Dedifferentiated amniotic fluid mesenchymal stem cell (primary cell): ENCODE results near the gene KANSL1.

ENCODE experiments used
- DNase-seq: peaks from one replicate; pipeline ENCODE4 v3.0.0-alpha.2; 2016; ENCODE audit errors: extremely low spot score

The KANSL1 gene

GRCh38 chr17:46140645-46141197 is 52.5 kb downstream of the KANSL1 start:
- DNase-seq, result no peak

GRCh38 chr17:46139432-46140210 is 53.6 kb downstream of the KANSL1 start:
- no peak for DNase-seq

- DNase-seq, result no peak
Observed at GRCh38 chr17:46138473-46138872, 54.8 kb downstream of the KANSL1 start.

GRCh38 chr17:46136820-46137219 is 56.4 kb downstream of the KANSL1 start:
- DNase-seq, result no peak

- DNase-seq, result peak; percentile 45
Observed at GRCh38 chr17:46135879-46136563, 57.2 kb downstream of the KANSL1 start.

DNA sequence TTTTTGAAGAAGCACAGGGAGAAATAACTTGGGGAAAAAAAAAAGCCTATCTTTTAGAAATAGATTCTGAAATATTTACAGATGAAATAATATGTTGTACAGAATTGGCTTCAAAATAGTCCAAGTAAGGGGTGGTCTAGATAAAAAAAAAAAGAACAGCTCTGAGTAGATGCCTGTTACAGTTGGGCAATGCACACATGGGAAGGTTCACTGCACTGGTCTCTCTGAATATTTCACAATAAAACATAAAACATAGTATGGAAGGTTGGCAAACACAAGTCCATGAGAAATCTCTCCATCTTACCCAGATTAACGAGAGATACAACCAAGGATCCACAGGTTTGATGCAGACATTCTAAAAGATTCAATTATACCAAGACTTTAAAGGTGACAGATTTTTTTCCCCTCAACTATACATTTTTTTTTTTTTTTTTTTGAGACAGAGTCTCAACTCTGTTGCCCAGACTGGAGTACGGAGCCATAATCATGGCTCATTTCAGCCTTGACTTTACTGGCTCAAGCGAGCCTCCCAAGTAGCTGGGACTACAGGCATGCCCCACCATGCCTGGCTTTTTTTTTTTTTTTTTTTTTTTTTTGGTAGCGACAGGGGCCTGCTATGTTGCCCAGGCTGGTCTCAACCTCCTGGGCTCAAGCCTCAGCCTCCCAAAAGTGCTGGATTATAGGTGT is 58.0 kb downstream of the KANSL1 start:
- no peak for DNase-seq

GRCh38 chr17:46129302-46129701 is 63.9 kb downstream of the KANSL1 start:
- DNase-seq, result no peak

DNA sequence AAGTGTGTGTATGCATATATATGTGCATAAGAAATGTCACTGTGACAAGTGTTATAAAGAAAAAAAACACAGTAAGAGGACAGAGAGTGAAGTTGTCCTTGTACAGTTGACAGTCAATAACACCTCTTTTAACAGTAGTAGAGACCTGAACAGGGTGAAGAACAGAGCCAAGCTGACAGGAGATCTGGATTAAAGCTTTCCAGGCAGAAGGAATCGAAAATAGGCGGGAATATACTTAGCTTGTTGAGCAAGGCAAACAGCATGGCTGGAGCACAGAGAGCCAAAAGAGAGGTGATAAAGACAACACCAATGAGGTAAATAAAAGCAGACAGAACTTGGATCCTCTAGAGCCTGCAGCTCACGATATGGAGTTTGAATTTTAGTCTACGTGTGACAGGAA is 64.8 kb downstream of the KANSL1 start:
- no peak for DNase-seq

DNA sequence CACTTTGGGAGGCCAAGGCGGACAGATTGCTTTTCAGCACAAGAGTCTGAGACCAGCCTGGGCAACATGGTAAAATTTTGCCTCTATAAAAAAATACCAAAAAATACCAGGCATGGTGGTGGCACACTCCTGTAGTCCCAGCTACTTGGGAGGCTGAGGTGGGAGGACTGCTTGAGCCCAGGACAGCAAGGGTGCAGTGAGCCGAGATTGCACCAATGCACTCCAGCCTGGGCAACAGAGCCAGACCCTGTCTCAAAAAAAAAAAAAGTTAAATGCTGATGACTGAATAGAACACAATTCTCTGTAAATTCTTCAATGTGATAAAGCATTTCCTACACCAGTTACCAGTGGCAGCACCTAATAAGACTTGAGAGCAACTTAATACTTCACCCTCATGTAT is 65.7 kb downstream of the KANSL1 start:
- DNase-seq, result no peak

DNA sequence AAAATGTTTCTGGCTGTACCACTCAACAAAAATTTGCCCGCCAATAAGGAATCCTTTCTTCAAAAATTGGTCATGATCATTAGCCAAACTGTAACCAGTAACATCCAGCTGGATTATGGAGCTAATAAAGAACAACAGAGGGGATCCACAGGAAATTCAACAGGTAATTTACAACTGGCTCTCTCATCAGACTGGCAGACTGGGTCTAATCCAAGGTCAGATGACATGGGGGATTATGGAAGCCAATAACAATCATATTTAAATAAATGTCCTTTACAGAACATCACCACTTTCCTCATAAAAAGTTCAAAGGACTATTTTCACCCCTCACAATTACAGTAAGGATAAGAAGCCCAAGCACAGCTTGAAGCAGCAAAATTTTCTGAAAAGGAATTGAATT is 66.4 kb downstream of the KANSL1 start:
- DNase-seq, result no peak

GRCh38 chr17:46125831-46126230 is 67.4 kb downstream of the KANSL1 start:
- DNase-seq, result no peak

- no peak for DNase-seq
Observed at GRCh38 chr17:46124695-46125592, 68.3 kb downstream of the KANSL1 start.

GRCh38 chr17:46123607-46124006 is 69.6 kb downstream of the KANSL1 start:
- DNase-seq, result no peak

GRCh38 chr17:46122486-46122871 is 70.8 kb downstream of the KANSL1 start:
- DNase-seq, result no peak

DNA sequence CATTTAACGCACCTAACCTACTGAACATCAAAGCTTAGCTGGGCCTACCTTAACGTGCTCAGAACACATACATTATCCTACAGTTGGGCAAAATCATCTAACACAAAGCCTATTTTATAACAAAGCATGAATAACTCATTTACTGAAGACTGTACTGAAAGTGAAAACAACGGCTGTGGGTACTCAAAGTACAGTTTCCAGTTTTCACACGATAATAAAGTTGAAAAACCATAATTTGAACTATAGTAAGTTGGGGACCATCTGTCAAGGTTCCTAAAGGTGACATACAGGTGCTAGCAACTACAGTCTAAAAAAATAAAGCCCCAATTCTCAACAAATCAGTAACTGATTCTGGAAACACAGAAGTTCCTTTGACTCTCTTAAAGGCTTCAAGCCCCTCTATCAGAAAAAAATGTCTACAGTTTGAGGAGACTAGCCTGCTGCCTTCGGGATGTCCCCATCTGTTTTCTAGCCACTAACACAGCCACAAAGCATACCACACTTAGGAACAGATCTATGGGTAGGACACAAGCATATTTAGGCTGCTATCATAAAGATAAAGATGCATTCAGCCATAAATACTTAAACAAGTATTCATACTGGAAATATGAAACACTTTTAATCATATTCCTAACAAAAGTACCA is 71.3 kb downstream of the KANSL1 start:
- DNase-seq, result no peak

GRCh38 chr17:46121165-46121764 is 72.0 kb downstream of the KANSL1 start:
- no peak for DNase-seq

DNA sequence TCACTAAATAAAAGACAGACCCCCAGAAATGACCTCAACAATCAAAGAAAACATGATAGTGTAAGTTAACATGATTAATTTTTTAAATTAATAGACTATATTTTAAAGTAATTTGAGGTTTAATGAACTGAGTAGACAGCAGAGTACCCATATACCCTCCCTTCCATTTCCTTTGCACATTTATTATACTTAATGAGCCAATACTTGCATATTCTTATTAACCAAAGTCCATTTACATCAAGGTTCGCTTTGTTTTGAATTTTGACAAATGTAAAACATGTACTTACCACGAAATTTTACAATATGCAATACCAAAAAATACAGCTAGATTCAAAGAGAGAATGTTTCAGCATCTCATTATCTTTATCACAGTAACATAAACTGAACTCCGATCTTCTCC is 72.7 kb downstream of the KANSL1 start:
- DNase-seq, result no peak

DNA sequence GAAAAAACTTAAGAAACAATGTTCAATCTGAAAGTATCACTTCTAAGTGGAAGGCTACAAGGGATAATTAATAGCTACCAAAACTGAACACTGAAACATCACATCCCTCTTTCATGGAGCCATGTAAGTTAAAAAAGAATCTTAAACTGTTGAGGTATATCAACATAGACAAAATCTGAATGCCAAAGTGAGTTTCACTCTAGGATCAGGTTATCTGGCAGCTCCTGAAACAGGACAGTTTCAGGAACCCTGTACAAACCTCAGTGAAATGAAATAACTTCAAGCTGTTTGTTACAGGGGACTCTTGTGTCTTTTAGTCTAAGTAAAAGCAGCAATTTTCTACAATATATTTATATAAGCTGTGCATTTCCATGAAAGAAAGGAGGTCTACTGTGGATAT is 73.2 kb downstream of the KANSL1 start:
- DNase-seq, result no peak

DNA sequence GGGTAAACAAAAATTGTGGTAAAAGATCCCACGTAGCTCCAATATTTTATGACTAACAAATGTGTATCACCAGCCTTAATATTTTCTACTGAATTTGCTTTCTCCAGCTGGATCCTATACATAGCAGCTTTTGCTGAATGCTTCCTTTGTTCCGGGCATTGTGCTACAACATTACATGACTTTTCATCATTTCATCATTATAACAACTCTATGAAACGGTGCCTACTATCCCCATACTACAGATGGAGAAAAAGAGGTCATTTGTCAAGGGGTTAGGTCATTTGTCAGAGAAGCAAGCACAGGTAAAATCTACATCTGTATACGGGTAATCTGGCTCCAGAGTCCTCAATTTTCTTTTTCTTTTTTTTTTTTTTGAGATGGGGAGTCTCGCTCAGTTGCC is 74.3 kb downstream of the KANSL1 start:
- no peak for DNase-seq

DNA sequence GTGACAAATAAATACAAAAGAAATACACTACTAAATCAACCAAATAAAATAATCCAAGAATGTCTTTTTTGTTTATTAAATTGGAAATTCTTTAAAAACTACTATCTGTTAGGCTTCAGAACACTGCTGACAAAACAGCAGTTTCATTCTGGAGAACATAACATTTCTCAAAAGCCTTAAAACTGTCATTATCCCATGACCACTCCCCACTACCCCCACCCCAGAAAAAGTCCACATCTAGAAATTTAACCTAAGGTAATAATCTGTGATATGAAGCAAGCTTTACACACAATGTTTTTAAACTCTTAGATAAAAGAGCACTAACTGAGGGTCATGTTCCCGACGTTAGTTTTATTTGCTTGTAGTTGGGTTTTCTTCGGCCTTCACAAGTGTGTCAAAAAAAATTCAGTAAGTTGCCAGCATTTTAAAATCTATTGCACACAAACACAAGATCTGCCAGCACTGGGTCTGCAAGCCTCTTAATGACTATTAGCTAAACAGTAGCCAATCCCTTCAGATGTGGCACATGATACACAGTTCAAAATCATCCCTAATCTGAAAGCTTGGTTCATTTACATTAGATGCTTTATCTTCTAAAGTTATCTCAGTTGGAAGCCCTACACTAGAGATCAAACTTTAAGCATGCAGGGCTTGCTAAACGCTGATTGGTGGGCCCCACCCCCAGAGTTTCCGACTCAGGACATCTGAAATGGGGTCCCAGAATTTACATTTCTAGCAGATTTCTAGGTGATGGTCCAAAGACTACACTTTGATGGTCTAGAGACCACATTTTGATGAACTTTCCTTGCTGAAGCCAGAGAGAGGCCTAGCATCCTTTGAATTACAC is 75.2 kb downstream of the KANSL1 start:
- DNase-seq, result no peak
